Esophagus squamous epithelium (tissue), 5 donors: ENCODE measurements around the gene MAS1L. TPM values are rescaled to one million over a fixed set of nuclear protein-coding genes. Genes with fewer than 3 reads are reported as not detected.

Experiments used
- DNase-seq: peaks from one replicate; lab custom pipeline; 2025; lab: John Stamatoyannopoulos, UW
- H3K27ac ChIP-seq, 4 donors: fragments of 200-600 bp; sonication (generic); one replicate each; pipeline ENCODE4 v1.5.1; 2016 to 2019; ENCODE audit warnings: mild to moderate bottlenecking in 1 of 4
- H3K27me3 ChIP-seq, 4 donors: fragments of 200-600 bp; sonication (generic); 1 replicate in 3 of 4; 2 replicates in 1 of 4; pipeline versions ENCODE4 v1.5.1 to v1.6.0; 2017 to 2021; ENCODE audit warnings: antibody characterized with exemption in 1 of 4
- H3K36me3 ChIP-seq, 3 donors: fragments of 200-600 bp; sonication (generic); one replicate each; pipeline ENCODE4 v1.5.1; 2016 to 2019
- H3K4me1 ChIP-seq, 3 donors: fragments of 200-600 bp; sonication (generic); one replicate each; pipeline ENCODE4 v1.5.1; 2017 to 2019
- H3K4me3 ChIP-seq, 4 donors: fragments of 200-600 bp; sonication (generic); 1 replicate in 3 of 4; 2 replicates in 1 of 4; pipeline ENCODE4 v1.5.1; 2016 to 2019; ENCODE audit warnings: mild to moderate bottlenecking in 2 of 4, moderate library complexity in 1 of 4
- H3K9me3 ChIP-seq, 3 donors: fragments of 200-600 bp; sonication (generic); one replicate each; pipeline ENCODE4 v1.5.1; 2016 to 2019
- CTCF ChIP-seq, 6 experiments: fragments of 450-650 bp in 4 of 6; fragments of 200-600 bp in 2 of 6; sonication (generic) in 2 of 6; IDR thresholded peaks; one replicate each; pipeline ENCODE4 v1.5.1; 2016 to 2019; ENCODE audit warnings: antibody characterized with exemption in 6 of 6, mild to moderate bottlenecking in 4 of 6, moderate library complexity in 4 of 6
- POLR2A ChIP-seq, 4 donors: fragments of 450-650 bp; IDR thresholded peaks; one replicate each; pipeline ENCODE4 v1.6.1; 2017; ENCODE audit warnings: antibody characterized with exemption in 4 of 4, mild to moderate bottlenecking in 4 of 4, moderate library complexity in 3 of 4
- WGBS, 2 donors: methylation state at CpG; one replicate each; pipeline ENCODE4 v1.1.5; 2018; 5-methylcytosine and 5-hydroxymethylcytosine counted together
- intact Hi-C: fragments of 100-400 bp; cut with DNase I; formaldehyde crosslinking; loops from one replicate; pipeline ENCODE4 v1.15.0; 2022
- total RNA-seq, 4 donors: library from RNA; depleted of rRNA; stranded (reverse); fragments of >200 nt; gene quantifications; one replicate each; pipeline ENCODE4 v1.1.0, GENCODE V29; 2016
- donor health status: DM: yes; HTN: yes; CAD: no.

The MAS1L gene
- total RNA-seq, 4 donors from 2014 or later = not detected

GRCh38 chr6:29488874-29489273 lies 1.1 kb upstream of the MAS1L start:
- DNase-seq = no peak
- no peaks in the 10 kb centered on the region for H3K9me3 ChIP-seq
- H3K27ac ChIP-seq = no peak overlapping the region
- no peak overlapping the region for H3K4me3 ChIP-seq
- intact Hi-C loops = no loop called here
- no peaks in the 10 kb centered on the region for H3K27me3 ChIP-seq
- no peak for TF ChIP-seq POLR2A (IDR thresholded peaks at IDR 0.05)
- H3K4me1 ChIP-seq = no peaks in the 10 kb centered on the region
- no peaks in the 10 kb centered on the region for H3K36me3 ChIP-seq

DNA sequence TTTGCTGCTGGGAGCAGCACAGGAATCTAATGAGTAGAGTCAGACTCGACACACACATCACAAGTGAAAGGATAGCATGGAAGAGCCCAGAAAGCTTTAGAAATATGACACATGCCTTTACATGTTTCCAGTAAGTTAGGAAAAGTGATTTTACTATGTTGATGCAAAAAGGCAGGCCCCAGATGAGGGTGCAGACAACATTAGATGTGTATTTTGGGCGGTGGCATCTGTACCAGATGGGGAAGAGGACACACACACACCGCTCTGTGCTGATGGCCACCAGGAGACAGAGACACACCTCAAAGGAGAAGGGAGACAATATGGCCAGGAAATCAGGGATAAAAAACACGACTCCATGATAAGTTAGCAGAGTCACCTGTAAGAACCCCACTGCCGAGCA lies 625 bp downstream of the MAS1L start:
- 73 to 78% methylated on average over 5 of the region's 5 CpGs for WGBS, 2 donors
- DNase-seq = no peak
- intact Hi-C loops = no loop called here
- Histone ChIP-seq H3K9me3 (peaks cover 0 to 1% (median 0%) of the 10 kb centered on the region in 3 donors), H3K27ac (no peak overlapping the region), H3K4me1 (no peaks in the 10 kb centered on the region), H3K27me3 (no peaks in the 10 kb centered on the region), H3K4me3 (no peak overlapping the region), H3K36me3 (no peaks in the 10 kb centered on the region)
- TF ChIP-seq POLR2A (IDR thresholded peaks at IDR 0.05) (no peak), CTCF (IDR thresholded peaks at IDR 0.05) (no peak)

DNA sequence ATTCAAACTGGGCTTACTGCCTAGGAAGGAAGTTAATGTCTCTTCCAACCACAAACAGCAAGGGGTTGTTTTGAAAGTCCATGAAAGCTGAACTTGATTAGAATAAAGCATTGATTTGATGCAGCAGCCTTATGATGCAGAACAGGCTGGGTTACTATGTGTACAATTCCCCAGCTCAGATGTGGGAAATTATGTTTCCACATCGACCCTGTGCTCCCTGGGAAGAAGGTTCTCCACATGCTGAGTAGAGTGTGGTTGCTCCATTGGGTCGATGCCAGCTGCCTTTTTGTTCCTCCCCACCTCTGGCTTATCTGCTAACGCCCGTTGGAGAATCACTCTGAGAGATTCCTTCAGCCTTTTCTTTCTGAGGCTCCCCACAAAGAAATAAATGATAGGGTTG lies 1.2 kb downstream of the MAS1L start:
- intact Hi-C loops = no loop called here
- Histone ChIP-seq H3K27ac (no peak overlapping the region), H3K36me3 (no peaks in the 10 kb centered on the region), H3K4me1 (no peaks in the 10 kb centered on the region), H3K4me3 (no peak overlapping the region), H3K27me3 (no peaks in the 10 kb centered on the region), H3K9me3 (peaks cover 0 to 4% (median 0%) of the 10 kb centered on the region in 3 donors)
- DNase-seq = no peak
- TF ChIP-seq CTCF (IDR thresholded peaks at IDR 0.05) (no peak), POLR2A (IDR thresholded peaks at IDR 0.05) (no peak)
- 32 to 44% methylated on average over 3 to 4 of the region's 4 CpGs for WGBS, 2 donors

GRCh38 chr6:29483735-29484134 lies 4.0 kb downstream of the MAS1L start:
- intact Hi-C loops = no loop called here
- no peaks in the 10 kb centered on the region for H3K27me3 ChIP-seq
- H3K4me1 ChIP-seq = no peaks in the 10 kb centered on the region
- WGBS, 2 donors = 35 to 47% methylated on average over 1 of the region's 1 CpG
- no peaks in the 10 kb centered on the region for H3K36me3 ChIP-seq
- no peak for DNase-seq
- H3K4me3 ChIP-seq = no peak overlapping the region
- TF ChIP-seq POLR2A (IDR thresholded peaks at IDR 0.05) (no peak), CTCF (IDR thresholded peaks at IDR 0.05) (no peak)
- no peak overlapping the region for H3K27ac ChIP-seq
- H3K9me3 ChIP-seq = peaks cover 0 to 4% (median 0%) of the 10 kb centered on the region in 3 donors

DNA sequence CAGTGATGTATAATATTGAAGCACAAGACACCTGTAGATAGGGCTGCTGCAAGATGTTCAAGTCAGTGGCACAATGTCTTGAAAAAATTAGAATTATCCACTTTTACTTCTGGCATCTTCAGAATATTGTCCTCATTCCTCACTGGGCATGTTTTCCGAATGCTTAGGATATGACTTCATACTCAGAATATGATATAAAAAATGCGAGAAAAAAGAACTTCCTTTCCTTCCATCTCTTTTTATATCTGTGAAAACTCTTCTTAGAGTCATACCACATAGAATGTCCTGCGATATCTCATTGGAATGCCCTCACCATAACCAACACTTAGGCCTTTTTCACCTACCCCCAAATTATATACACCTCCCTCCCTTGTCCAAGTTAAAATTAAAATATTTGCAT lies 4.6 kb downstream of the MAS1L start:
- TF ChIP-seq CTCF (IDR thresholded peaks at IDR 0.05) (no peak), POLR2A (IDR thresholded peaks at IDR 0.05) (no peak)
- Histone ChIP-seq H3K27me3 (no peaks in the 10 kb centered on the region), H3K27ac (no peak overlapping the region), H3K9me3 (peaks cover 0 to 4% (median 0%) of the 10 kb centered on the region in 3 donors), H3K4me1 (no peaks in the 10 kb centered on the region), H3K4me3 (no peak overlapping the region), H3K36me3 (no peaks in the 10 kb centered on the region)
- WGBS, 2 donors = 74 to 77% methylated on average over 3 of the region's 3 CpGs
- intact Hi-C loops = no loop called here
- DNase-seq = no peak

GRCh38 chr6:29479560-29479959 lies 8.2 kb downstream of the MAS1L start:
- intact Hi-C loops = no loop called here
- 71 to 75% methylated on average over 2 of the region's 2 CpGs for WGBS, 2 donors
- no peak for TF ChIP-seq CTCF (IDR thresholded peaks at IDR 0.05)
- TF ChIP-seq POLR2A (IDR thresholded peaks at IDR 0.05) = no peak

More at GRCh38 chr6:29479560-29479959, 8.2 kb downstream of the MAS1L start:
- H3K4me1 ChIP-seq = no peaks in the 10 kb centered on the region
- H3K27me3 ChIP-seq = no peaks in the 10 kb centered on the region
- H3K27ac ChIP-seq = no peak overlapping the region
- peaks cover 0 to 4% (median 0%) of the 10 kb centered on the region in 3 donors for H3K9me3 ChIP-seq
- no peak overlapping the region for H3K4me3 ChIP-seq
- no peaks in the 10 kb centered on the region for H3K36me3 ChIP-seq
- DNase-seq = no peak
